ENCODE measurements around the gene PRKG1.

PRKG1 gene

DNA sequence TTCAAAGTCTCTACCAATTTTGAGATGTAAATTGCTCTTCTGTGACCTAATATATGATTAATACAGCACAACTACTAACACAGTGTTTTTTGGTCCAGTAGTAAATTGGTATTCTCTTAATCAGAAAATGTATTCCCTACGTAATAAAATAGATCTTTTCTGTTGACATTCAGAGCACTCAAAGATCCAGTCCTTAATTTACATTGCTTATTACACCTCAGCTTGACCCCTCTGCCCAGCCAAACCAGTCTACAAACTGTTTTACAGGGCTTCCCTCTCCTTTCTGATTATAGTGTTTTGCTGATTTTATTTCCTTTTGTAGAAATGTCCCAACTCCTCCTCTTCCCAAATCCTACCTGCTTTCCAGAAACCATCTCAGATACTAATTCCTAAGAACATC is 293.4 kb downstream of the PRKG1 start:
- Histone ChIP-seq H3K36me3 (replicated peaks; ENCODE audit: low read depth, low read length) (no peaks in the 10 kb centered on the region), H2AFZ (ENCODE audit: low read depth, low read length) (no peak overlapping the region), H3K27me3 (ENCODE audit: low read depth, low read length) (no peaks in the 10 kb centered on the region), H3K79me2 (ENCODE audit: low read length) (no peaks in the 10 kb centered on the region), H3K27ac (ENCODE audit: low read length) (no peak overlapping the region), H4K20me1 (ENCODE audit: insufficient read depth, low read length) (no peaks in the 10 kb centered on the region), H3K9ac (ENCODE audit: low read length) (no peak overlapping the region), H3K4me1 (ENCODE audit: low read length) (peaks cover 12% of the 10 kb centered on the region), H3K4me3 (ENCODE audit: low read length) (no peak overlapping the region), H3K4me2 (ENCODE audit: low read length) (no peak overlapping the region), H3K9me3 (ENCODE audit: insufficient read depth, low read length) (no peaks in the 10 kb centered on the region)
- TF ChIP-seq, protein P1, sequence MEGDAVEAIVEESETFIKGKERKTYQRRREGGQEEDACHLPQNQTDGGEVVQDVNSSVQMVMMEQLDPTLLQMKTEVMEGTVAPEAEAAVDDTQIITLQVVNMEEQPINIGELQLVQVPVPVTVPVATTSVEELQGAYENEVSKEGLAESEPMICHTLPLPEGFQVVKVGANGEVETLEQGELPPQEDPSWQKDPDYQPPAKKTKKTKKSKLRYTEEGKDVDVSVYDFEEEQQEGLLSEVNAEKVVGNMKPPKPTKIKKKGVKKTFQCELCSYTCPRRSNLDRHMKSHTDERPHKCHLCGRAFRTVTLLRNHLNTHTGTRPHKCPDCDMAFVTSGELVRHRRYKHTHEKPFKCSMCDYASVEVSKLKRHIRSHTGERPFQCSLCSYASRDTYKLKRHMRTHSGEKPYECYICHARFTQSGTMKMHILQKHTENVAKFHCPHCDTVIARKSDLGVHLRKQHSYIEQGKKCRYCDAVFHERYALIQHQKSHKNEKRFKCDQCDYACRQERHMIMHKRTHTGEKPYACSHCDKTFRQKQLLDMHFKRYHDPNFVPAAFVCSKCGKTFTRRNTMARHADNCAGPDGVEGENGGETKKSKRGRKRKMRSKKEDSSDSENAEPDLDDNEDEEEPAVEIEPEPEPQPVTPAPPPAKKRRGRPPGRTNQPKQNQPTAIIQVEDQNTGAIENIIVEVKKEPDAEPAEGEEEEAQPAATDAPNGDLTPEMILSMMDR (IDR thresholded peaks at IDR 0.05; ENCODE audit: low read depth, low read length) = no peak

DNA sequence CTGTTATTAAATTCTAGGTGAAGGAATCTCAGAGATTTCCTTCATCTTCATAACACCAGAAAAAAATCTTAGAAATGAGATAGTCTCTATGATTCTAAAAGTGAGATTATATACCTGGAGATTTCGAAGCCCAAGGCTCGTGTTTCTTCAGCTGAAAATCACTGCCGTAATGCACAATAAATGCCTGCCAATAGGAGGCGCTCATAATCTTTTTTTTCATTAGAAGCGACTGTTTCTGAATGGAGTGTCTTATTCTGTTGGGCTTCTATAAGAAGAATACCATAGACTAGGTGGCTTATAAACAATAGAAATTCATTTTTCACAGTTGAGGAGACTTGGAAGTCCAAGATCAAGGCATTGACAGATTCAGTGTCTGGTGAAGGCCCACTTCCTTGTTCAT is 294.7 kb downstream of the PRKG1 start:
- H4K20me1 ChIP-seq (ENCODE audit: insufficient read depth, low read length) = no peaks in the 10 kb centered on the region
- H3K79me2 ChIP-seq (ENCODE audit: low read length) = no peaks in the 10 kb centered on the region
- peak overlapping the region; percentile 24 for H3K4me2 ChIP-seq (ENCODE audit: low read length)
- no peaks in the 10 kb centered on the region for H3K36me3 ChIP-seq (replicated peaks; ENCODE audit: low read depth, low read length)
- H3K27me3 ChIP-seq (ENCODE audit: low read depth, low read length) = no peaks in the 10 kb centered on the region
- TF ChIP-seq, protein P1 (IDR thresholded peaks at IDR 0.05; ENCODE audit: low read depth, low read length) = peak; percentile 59
- TF ChIP-seq EZH2phosphoT487 (IDR thresholded peaks at IDR 0.05; ENCODE audit: low read depth) = no peak
- no peak overlapping the region for H3K9ac ChIP-seq (ENCODE audit: low read length)
- H3K4me1 ChIP-seq (ENCODE audit: low read length) = peaks cover 2% of the 10 kb centered on the region
- H2AFZ ChIP-seq (ENCODE audit: low read depth, low read length) = no peak overlapping the region
- H3K4me3 ChIP-seq (ENCODE audit: low read length) = peak overlapping the region; percentile 21; the same call in 1 of the 2 replicates
- no peaks in the 10 kb centered on the region for H3K9me3 ChIP-seq (ENCODE audit: insufficient read depth, low read length)
- no peak overlapping the region for H3K27ac ChIP-seq (ENCODE audit: low read length)

DNA sequence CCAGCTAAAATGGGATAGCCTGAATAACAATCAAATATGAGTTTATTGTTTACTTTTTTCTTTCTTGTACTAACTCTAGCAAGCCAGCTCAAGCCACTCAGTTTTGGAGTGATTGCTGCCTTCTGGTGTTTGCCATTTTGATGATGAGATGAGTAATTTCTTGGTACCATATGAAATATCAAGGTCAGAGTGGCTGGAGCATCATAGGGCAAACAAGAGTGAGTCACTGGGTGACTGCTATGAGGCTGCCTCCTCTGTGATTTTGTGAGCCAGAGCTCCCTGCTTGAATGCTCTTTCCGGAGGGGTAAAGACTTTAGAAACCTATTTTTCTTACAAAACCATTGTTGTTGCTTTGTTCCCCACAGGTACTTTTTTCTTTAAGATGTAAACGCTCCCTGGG is 295.6 kb downstream of the PRKG1 start:
- Histone ChIP-seq H2AFZ (ENCODE audit: low read depth, low read length) (no peak overlapping the region), H3K4me1 (ENCODE audit: low read length) (no peaks in the 10 kb centered on the region), H3K79me2 (ENCODE audit: low read length) (no peaks in the 10 kb centered on the region), H3K9me3 (ENCODE audit: insufficient read depth, low read length) (no peaks in the 10 kb centered on the region), H3K36me3 (replicated peaks; ENCODE audit: low read depth, low read length) (no peaks in the 10 kb centered on the region), H3K4me2 (ENCODE audit: low read length) (no peak overlapping the region), H4K20me1 (ENCODE audit: insufficient read depth, low read length) (no peaks in the 10 kb centered on the region), H3K4me3 (ENCODE audit: low read length) (no peak overlapping the region), H3K9ac (ENCODE audit: low read length) (no peak overlapping the region), H3K27ac (ENCODE audit: low read length) (no peak overlapping the region), H3K27me3 (ENCODE audit: low read depth, low read length) (no peaks in the 10 kb centered on the region)
- TF ChIP-seq EZH2phosphoT487 (IDR thresholded peaks at IDR 0.05; ENCODE audit: low read depth) = no peak
- TF ChIP-seq, protein P1 (IDR thresholded peaks at IDR 0.05; ENCODE audit: low read depth, low read length) = no peak

DNA sequence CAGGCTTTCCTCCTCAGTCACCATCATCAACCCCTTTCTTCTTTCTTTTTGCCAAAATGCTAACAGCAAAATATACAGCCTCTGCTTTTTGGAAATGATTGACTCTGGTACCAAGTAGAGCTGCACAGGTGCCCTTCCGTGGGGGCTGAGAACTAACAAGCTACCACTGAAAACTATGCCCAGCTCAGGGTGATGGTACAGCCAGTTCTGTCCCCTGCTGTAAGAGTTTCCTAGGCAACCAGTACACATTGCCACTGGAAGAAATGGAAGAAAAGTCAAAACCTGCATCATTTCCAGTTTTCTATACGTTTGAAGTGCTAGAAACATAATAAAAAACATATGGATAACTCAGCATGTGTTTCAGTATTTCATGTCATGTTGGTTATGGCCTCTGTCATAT is 297.5 kb downstream of the PRKG1 start:
- no peaks in the 10 kb centered on the region for H4K20me1 ChIP-seq (ENCODE audit: insufficient read depth, low read length)
- H3K4me2 ChIP-seq (ENCODE audit: low read length) = no peak overlapping the region
- no peaks in the 10 kb centered on the region for H3K36me3 ChIP-seq (replicated peaks; ENCODE audit: low read depth, low read length)
- no peak overlapping the region for H3K4me3 ChIP-seq (ENCODE audit: low read length)
- no peaks in the 10 kb centered on the region for H3K27me3 ChIP-seq (ENCODE audit: low read depth, low read length)
- H3K9ac ChIP-seq (ENCODE audit: low read length) = no peak overlapping the region
- no peak overlapping the region; the same call in 1 of the 2 replicates for H2AFZ ChIP-seq (ENCODE audit: low read depth, low read length)
- H3K79me2 ChIP-seq (ENCODE audit: low read length) = no peaks in the 10 kb centered on the region
- no peaks in the 10 kb centered on the region for H3K9me3 ChIP-seq (ENCODE audit: insufficient read depth, low read length)
- TF ChIP-seq EZH2phosphoT487 (IDR thresholded peaks at IDR 0.05; ENCODE audit: low read depth) = no peak
- TF ChIP-seq, protein P1 (IDR thresholded peaks at IDR 0.05; ENCODE audit: low read depth, low read length) = no peak
- H3K27ac ChIP-seq (ENCODE audit: low read length) = no peak overlapping the region
- H3K4me1 ChIP-seq (ENCODE audit: low read length) = no peaks in the 10 kb centered on the region

Data from OCI-LY3 (cell line).